Stimulated activated CD8-positive, alpha-beta memory T cell treated with anti-CD3 and anti-CD28 coated beads, Interleukin-12 subunit alpha, Interleukin-12 subunit beta, amount 100 ng/mL, for 24 hours (primary cell): ENCODE measurements around the gene CLOCK.

Experiments
- DNase-seq: peaks from one replicate; pipeline ENCODE4 v3.0.0-alpha.2; 2020; ENCODE audit errors: extremely low read depth

Gene CLOCK

DNA sequence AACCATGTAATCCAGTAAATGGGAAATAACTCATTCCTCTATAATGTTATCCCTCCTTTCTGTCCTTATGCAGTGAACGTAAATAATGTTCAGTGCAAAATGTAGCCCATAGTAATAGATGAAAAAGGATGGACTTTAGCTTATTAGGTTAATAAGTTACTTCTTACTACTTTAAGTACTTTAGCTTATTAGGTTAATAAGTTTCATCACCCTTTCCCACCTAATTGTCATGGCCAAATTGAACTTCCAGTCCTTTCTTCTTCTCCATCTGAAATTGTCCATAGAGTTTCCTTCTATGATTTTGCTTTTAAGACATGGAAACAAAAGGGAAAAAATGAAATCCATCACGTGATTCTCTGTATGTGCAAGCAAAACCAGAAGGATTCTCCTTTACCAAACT lies 166.1 kb downstream of the CLOCK start:
- DNase-seq, result no peak

GRCh38 chr4:55378617-55379467 lies 167.9 kb downstream of the CLOCK start:
- DNase-seq, result no peak
